ENCODE measurements around the gene ALLC. TPM values are rescaled to one million over a fixed set of nuclear protein-coding genes. Genes with fewer than 3 reads are reported as not detected.
A peak's percentile ranks its signal among the peaks of the same experiment; 100 is the strongest.

The ALLC gene
- total RNA-seq, 1 experiment from 2014 or later: not detected

- ChIA-PET POLR2A (no interaction called here), CTCF (interaction anchor here (0.5 to 0.7 kb wide), 2 partner anchors 13 to 1236 kb away, joined by 5 read pairs; no protein-coding TSS in a partner anchor)
- Histone ChIP-seq H3K4me1 (peaks cover 18% of the 10 kb centered on the region), H3K36me3 (ENCODE audit: control insufficient read depth, insufficient read depth, low read length) (no peaks in the 10 kb centered on the region), H3K27me3 (replicated peaks; ENCODE audit: control insufficient read depth, insufficient read depth, low read length) (no peaks in the 10 kb centered on the region), H3K4me3 (ENCODE audit: low read depth, low read length) (no peak overlapping the region), H3K9me3 (no peaks in the 10 kb centered on the region)
- Mint-ChIP-seq H3K27ac (ENCODE audit: unreplicated experiment) (no peak overlapping the region), H3K4me1 (ENCODE audit: low read depth, unreplicated experiment) (peaks cover 12% of the 10 kb centered on the region), H3K4me3 (ENCODE audit: unreplicated experiment) (no peak overlapping the region), H3K9me3 (ENCODE audit: unreplicated experiment) (no peaks in the 10 kb centered on the region), H3K36me3 (ENCODE audit: insufficient read depth, unreplicated experiment) (peaks cover 5% of the 10 kb centered on the region), H3K27me3 (ENCODE audit: insufficient read depth, unreplicated experiment) (no peaks in the 10 kb centered on the region)
- no peak for DNase-seq
- intact Hi-C loops (cut with micrococcal nuclease; ENCODE audit: unreplicated experiment): no loop called here
- BruUV-seq (replicated peaks): no TSS peak
- TF ChIP-seq, protein P1, sequence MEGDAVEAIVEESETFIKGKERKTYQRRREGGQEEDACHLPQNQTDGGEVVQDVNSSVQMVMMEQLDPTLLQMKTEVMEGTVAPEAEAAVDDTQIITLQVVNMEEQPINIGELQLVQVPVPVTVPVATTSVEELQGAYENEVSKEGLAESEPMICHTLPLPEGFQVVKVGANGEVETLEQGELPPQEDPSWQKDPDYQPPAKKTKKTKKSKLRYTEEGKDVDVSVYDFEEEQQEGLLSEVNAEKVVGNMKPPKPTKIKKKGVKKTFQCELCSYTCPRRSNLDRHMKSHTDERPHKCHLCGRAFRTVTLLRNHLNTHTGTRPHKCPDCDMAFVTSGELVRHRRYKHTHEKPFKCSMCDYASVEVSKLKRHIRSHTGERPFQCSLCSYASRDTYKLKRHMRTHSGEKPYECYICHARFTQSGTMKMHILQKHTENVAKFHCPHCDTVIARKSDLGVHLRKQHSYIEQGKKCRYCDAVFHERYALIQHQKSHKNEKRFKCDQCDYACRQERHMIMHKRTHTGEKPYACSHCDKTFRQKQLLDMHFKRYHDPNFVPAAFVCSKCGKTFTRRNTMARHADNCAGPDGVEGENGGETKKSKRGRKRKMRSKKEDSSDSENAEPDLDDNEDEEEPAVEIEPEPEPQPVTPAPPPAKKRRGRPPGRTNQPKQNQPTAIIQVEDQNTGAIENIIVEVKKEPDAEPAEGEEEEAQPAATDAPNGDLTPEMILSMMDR (IDR thresholded peaks at IDR 0.05; ENCODE audit: insufficient read depth in 1 of 2, low read depth in 1 of 2, low read length in 1 of 2, severe bottlenecking in 1 of 2, unreplicated experiment in 1 of 2): no peak
These were observed 16.1 kb upstream of the ALLC start for GRCh38 chr2:3641841-3642421.

- no peak overlapping the region for H3K4me3 Mint-ChIP-seq (ENCODE audit: unreplicated experiment)
- peak in 1 of 2 experiments; percentile 26 for DNase-seq
- Histone ChIP-seq H3K4me3 (ENCODE audit: low read depth, low read length) (no peak overlapping the region), H3K9me3 (no peaks in the 10 kb centered on the region), H3K4me1 (peaks cover 18% of the 10 kb centered on the region), H3K27me3 (replicated peaks; ENCODE audit: control insufficient read depth, insufficient read depth, low read length) (no peaks in the 10 kb centered on the region), H3K36me3 (ENCODE audit: control insufficient read depth, insufficient read depth, low read length) (no peaks in the 10 kb centered on the region)
- TF ChIP-seq, protein P1 (IDR thresholded peaks at IDR 0.05; ENCODE audit: insufficient read depth in 1 of 2, low read depth in 1 of 2, low read length in 1 of 2, severe bottlenecking in 1 of 2, unreplicated experiment in 1 of 2): no peak
- peaks cover 5% of the 10 kb centered on the region for H3K36me3 Mint-ChIP-seq (ENCODE audit: insufficient read depth, unreplicated experiment)
- H3K27ac Mint-ChIP-seq (ENCODE audit: unreplicated experiment): no peak overlapping the region
- POLR2A ChIA-PET: no interaction called here
- CTCF ChIA-PET: interaction anchor here (0.5 to 0.7 kb wide), 2 partner anchors 14 to 1237 kb away, joined by 5 read pairs; no protein-coding TSS in a partner anchor
- no peaks in the 10 kb centered on the region for H3K9me3 Mint-ChIP-seq (ENCODE audit: unreplicated experiment)
- intact Hi-C loops (cut with micrococcal nuclease; ENCODE audit: unreplicated experiment): no loop called here
- BruUV-seq (replicated peaks): no TSS peak
- H3K4me1 Mint-ChIP-seq (ENCODE audit: low read depth, unreplicated experiment): peaks cover 19% of the 10 kb centered on the region
- H3K27me3 Mint-ChIP-seq (ENCODE audit: insufficient read depth, unreplicated experiment): no peaks in the 10 kb centered on the region
These were observed 15.3 kb upstream of the ALLC start for GRCh38 chr2:3642521-3643215.

- no peaks in the 10 kb centered on the region for H3K9me3 ChIP-seq
- peak in 1 of 2 experiments; percentile 23 for DNase-seq
- POLR2A ChIA-PET: no interaction called here
- Mint-ChIP-seq H3K4me3 (ENCODE audit: unreplicated experiment) (no peak overlapping the region), H3K4me1 (ENCODE audit: low read depth, unreplicated experiment) (peaks cover 21% of the 10 kb centered on the region), H3K36me3 (ENCODE audit: insufficient read depth, unreplicated experiment) (peaks cover 5% of the 10 kb centered on the region), H3K9me3 (ENCODE audit: unreplicated experiment) (no peaks in the 10 kb centered on the region), H3K27ac (ENCODE audit: unreplicated experiment) (no peak overlapping the region), H3K27me3 (ENCODE audit: insufficient read depth, unreplicated experiment) (no peaks in the 10 kb centered on the region)
- TF ChIP-seq, protein P1 (IDR thresholded peaks at IDR 0.05; ENCODE audit: insufficient read depth in 1 of 2, low read depth in 1 of 2, low read length in 1 of 2, severe bottlenecking in 1 of 2, unreplicated experiment in 1 of 2): no peak
- H3K36me3 ChIP-seq (ENCODE audit: control insufficient read depth, insufficient read depth, low read length): no peaks in the 10 kb centered on the region
- peaks cover 18% of the 10 kb centered on the region for H3K4me1 ChIP-seq
- CTCF ChIA-PET: no interaction called here
- no TSS peak for BruUV-seq (replicated peaks)
- no peaks in the 10 kb centered on the region for H3K27me3 ChIP-seq (replicated peaks; ENCODE audit: control insufficient read depth, insufficient read depth, low read length)
- intact Hi-C loops (cut with micrococcal nuclease; ENCODE audit: unreplicated experiment): no loop called here
- H3K4me3 ChIP-seq (ENCODE audit: low read depth, low read length): no peak overlapping the region
These were observed 14.4 kb upstream of the ALLC start for GRCh38 chr2:3643371-3644245.

Measured in Caco-2 (cell line).